Retina (tissue), 1 donor: Measurements from ENCODE around the gene PBX4.
A peak's percentile ranks its signal among the peaks of the same experiment; 100 is the strongest.

Source experiments
- DNase-seq: peaks from one replicate; pipeline ENCODE4 v3.0.0-alpha.2; 2016

Gene PBX4

GRCh38 chr19:19647037-19647835 lies 28.7 kb upstream of the PBX4 start:
- no peak for DNase-seq

GRCh38 chr19:19645233-19645870 lies 26.9 kb upstream of the PBX4 start:
- DNase-seq, result no peak

- no peak for DNase-seq
Observed at GRCh38 chr19:19644054-19644388, 25.5 kb upstream of the PBX4 start.

GRCh38 chr19:19643158-19644053 lies 24.9 kb upstream of the PBX4 start, which contains the start of gene GMIP:
GMIP (minus strand) TSS chr19:19643657; CDS start chr19:19643529, 128 bp downstream.
- peak; percentile 88 for DNase-seq

GRCh38 chr19:19642506-19643157 lies 24.1 kb upstream of the PBX4 start:
- DNase-seq, result peak; percentile 70

- no peak for DNase-seq
Observed at GRCh38 chr19:19637523-19638251, 19.2 kb upstream of the PBX4 start.

- no peak for DNase-seq
Observed at GRCh38 chr19:19637186-19637522, 18.7 kb upstream of the PBX4 start.

- DNase-seq, result no peak
Observed at GRCh38 chr19:19636573-19637185, 18.2 kb upstream of the PBX4 start.

- no peak for DNase-seq
Observed at GRCh38 chr19:19635313-19635702, 16.8 kb upstream of the PBX4 start.

GRCh38 chr19:19634516-19635312 lies 16.2 kb upstream of the PBX4 start:
- no peak for DNase-seq

- DNase-seq, result no peak
Observed at GRCh38 chr19:19633711-19634515, 15.4 kb upstream of the PBX4 start.

- no peak for DNase-seq
Observed at GRCh38 chr19:19632661-19633060, 14.2 kb upstream of the PBX4 start.

GRCh38 chr19:19631346-19631745 lies 12.9 kb upstream of the PBX4 start:
- DNase-seq, result no peak

- no peak for DNase-seq
Observed at GRCh38 chr19:19630426-19630825, 11.9 kb upstream of the PBX4 start.

GRCh38 chr19:19630062-19630414 lies 11.6 kb upstream of the PBX4 start:
- no peak for DNase-seq

GRCh38 chr19:19628501-19629134 lies 10.1 kb upstream of the PBX4 start:
- peak; percentile 80 for DNase-seq

- peak; percentile 75 for DNase-seq
Observed at GRCh38 chr19:19627621-19628500, 9.4 kb upstream of the PBX4 start, which contains the start of gene LPAR2. LPAR2 (minus strand) TSS chr19:19628220; CDS start chr19:19627275, 945 bp downstream.
